AG04449 (cell line): ENCODE results near the gene FCER1A.

Source experiments
- CTCF ChIA-PET: fragments of 350-600 bp; formaldehyde crosslinking; extraction: SDS; loops from one replicate; lab custom pipeline; 2021; ENCODE audit warnings: antibody characterized with exemption; lab: Yijun Ruan, JAX
- POLR2A ChIA-PET: fragments of 400-600, 350-600 bp; formaldehyde crosslinking; extraction: SDS; loops from one replicate; lab custom pipeline; 2020; ENCODE audit warnings: antibody characterized with exemption, inconsistent platforms; lab: Yijun Ruan, JAX
- DNase-seq: peaks from one replicate; pipeline ENCODE4 v3.0.0-alpha.2; 2010; ENCODE audit warnings: low read depth, low spot score
- H3K4me3 ChIP-seq: 2 replicates; pipeline ENCODE4 v1.5.1; 2011; ENCODE audit warnings: low read depth, mild to moderate bottlenecking, control low read depth, low read length
- TF ChIP-seq, protein P1 (sequence below): IDR thresholded peaks from one replicate; pipeline ENCODE4 v1.5.1; 2011; ENCODE audit warnings: mild to moderate bottlenecking, moderate library complexity, low read length, control low read depth, inconsistent platforms; ENCODE audit not compliant: insufficient read depth; ENCODE audit errors: missing control alignments

Gene FCER1A

DNA sequence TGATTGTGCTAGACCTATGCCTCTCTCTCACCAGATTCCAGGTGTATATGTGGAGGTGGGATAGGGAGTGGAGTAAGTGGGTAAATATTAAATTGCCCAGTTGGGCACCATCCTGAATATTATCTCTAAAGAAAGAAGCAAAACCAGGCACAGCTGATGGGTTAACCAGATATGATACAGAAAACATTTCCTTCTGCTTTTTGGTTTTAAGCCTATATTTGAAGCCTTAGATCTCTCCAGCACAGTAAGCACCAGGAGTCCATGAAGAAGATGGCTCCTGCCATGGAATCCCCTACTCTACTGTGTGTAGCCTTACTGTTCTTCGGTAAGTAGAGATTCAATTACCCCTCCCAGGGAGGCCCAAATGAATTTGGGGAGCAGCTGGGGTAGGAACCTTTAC is at the start of gene FCER1A:
FCER1A (plus strand) TSS at position 242 of the 400 bp plus-strand sequence; CDS start at position 271, 29 bp downstream.
- CTCF ChIA-PET, result no interaction called here
- no peak for DNase-seq
- POLR2A ChIA-PET, result no interaction called here
- no peak within 1 kb of the TSS for H3K4me3 ChIP-seq
- TF ChIP-seq, protein P1, sequence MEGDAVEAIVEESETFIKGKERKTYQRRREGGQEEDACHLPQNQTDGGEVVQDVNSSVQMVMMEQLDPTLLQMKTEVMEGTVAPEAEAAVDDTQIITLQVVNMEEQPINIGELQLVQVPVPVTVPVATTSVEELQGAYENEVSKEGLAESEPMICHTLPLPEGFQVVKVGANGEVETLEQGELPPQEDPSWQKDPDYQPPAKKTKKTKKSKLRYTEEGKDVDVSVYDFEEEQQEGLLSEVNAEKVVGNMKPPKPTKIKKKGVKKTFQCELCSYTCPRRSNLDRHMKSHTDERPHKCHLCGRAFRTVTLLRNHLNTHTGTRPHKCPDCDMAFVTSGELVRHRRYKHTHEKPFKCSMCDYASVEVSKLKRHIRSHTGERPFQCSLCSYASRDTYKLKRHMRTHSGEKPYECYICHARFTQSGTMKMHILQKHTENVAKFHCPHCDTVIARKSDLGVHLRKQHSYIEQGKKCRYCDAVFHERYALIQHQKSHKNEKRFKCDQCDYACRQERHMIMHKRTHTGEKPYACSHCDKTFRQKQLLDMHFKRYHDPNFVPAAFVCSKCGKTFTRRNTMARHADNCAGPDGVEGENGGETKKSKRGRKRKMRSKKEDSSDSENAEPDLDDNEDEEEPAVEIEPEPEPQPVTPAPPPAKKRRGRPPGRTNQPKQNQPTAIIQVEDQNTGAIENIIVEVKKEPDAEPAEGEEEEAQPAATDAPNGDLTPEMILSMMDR, result no peak

DNA sequence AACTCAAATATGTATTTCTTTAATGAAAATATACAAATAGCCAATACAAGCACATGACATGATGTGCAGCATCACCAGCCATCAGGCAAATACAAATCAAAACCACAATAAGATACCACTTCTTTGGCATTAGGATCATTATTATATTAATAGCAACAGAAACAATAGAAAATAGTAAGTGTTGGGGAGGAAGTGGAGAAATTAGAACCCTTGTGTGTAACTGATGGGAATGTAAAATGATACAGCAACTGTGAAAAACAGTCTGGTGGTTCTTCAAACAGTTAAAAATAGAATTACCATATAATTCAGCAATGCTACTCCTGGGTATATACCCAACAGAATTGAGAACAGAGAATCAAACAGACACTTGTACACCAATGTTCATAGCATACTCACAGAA is 40.8 kb upstream of the FCER1A start:
- ChIA-PET POLR2A (no interaction called here), CTCF (no interaction called here)
- DNase-seq, result no peak
- H3K4me3 ChIP-seq, result no peak overlapping the region
- TF ChIP-seq, protein P1, result no peak

DNA sequence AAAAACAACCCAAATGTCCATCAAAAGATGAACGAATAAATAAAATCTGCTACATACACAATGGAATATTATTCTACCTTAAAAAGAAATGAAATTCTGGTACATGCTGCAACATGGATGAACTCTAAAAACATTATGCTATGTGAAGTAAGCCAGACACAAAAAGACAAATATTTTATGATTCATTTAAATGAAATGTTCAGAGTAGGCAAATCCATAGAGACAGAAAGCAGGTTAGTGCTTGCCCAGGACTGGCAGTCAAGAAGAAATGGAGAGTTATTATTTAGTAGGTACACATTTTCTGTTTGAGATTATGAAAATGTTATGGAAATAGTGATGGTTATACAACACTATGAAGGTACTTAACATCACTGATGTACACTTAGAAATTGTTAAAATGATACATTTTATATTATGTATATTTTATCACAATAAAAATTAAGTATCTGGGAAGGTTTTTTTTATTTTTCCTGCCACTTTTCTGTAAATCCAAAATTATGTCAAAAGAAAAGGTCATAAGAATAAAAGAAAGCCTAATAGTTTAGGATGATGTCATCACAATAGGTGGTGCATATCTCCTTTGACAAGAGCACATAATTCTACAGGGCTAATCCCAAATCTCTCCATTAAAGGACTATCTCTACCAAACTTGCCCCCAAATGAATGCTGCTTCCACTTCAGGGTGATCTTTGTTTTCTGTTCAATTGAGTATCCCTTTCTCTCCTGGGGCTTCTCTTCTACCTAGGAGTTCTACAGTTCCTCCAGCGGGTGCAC is 40.2 kb upstream of the FCER1A start:
- ChIA-PET POLR2A (no interaction called here), CTCF (no interaction called here)

DNA sequence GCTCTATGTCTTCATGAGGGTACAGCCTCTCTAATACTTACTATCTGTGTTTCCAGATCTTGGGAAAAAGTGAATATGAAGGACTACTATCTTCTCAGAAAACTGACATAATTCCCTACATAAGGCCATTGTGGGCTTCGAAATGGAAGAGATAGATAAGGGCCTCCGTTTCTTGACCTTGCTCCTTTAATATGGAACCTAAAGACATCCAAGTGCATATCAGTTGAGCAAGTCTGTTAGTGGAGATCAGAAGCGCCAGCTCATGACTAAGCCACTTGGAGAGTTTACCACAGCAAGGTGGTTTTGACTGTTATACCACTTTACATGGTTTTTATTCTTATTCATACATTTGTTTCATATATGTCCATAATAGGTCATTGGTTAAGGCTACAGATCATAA is 35.3 kb upstream of the FCER1A start:
- CTCF ChIA-PET, result no interaction called here

More for the DNA sequence above, 40.2 kb upstream of the FCER1A start:
- no peak for DNase-seq
- TF ChIP-seq, protein P1, result no peak
- no peak overlapping the region for H3K4me3 ChIP-seq

DNA sequence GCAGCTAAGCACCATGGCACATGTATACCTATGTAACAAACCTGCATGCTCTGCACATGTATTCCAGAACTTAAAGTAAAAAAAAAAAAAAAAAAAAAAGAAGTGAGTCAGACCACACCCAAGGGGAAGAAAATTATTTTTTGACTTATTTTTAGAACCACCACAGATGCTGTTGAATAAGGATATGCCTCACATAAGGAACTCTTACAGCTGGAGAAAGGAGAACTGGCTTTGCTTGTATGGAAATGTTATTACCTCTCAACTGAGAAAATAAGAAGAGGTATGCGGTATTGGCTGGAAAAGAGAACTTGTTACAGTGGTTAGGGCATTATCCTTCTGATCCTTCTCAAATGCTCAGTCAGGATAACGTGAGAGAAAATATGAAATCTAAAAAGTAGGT is 27.5 kb upstream of the FCER1A start:
- ChIA-PET POLR2A (no interaction called here), CTCF (no interaction called here)
- no peak overlapping the region for H3K4me3 ChIP-seq
- TF ChIP-seq, protein P1, result no peak
- DNase-seq, result no peak

More for the DNA sequence above, 35.3 kb upstream of the FCER1A start:
- POLR2A ChIA-PET, result no interaction called here
- TF ChIP-seq, protein P1, result no peak
- DNase-seq, result no peak
- no peak overlapping the region for H3K4me3 ChIP-seq

DNA sequence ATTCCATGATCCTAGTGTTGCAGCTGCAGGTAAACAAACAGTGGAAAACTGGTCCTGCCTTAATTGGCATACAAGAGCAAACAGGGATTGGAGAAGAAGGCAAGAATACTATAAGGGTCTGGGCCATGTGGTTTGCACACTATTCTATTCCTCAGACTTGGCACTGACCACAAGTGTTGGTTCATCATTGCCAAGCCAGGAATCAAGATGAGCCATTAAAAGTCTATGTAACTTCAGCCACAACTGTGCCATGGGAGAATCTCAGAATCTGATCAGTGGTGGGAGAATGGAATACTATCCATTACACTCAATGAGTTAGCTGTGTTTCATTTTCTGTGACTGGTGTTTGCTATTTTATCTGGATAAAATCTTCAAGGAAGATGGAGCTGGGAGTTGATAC is 26.2 kb upstream of the FCER1A start:
- no peak for DNase-seq
- TF ChIP-seq, protein P1, result no peak
- POLR2A ChIA-PET, result no interaction called here
- no peak overlapping the region for H3K4me3 ChIP-seq
- CTCF ChIA-PET, result no interaction called here
